ENCODE data around the gene NFIA.

GRCh38 chr1:61186753-61187152 lies 104.4 kb downstream of the NFIA start:
- TF ChIP-seq CTCF (IDR thresholded peaks at IDR 0.05) (no peak), POLR2A (IDR thresholded peaks at IDR 0.05) (no peak)
